GM18499 (cell line): ENCODE data around the gene ADORA1.

Experiments
- ATAC-seq: cut with Tn5 transposase; IDR thresholded peaks from one replicate; pipeline ENCODE4 v1.9.1; 2021; ENCODE audit warnings: moderate number of reproducible peaks; ENCODE audit not compliant: insufficient read depth, unreplicated experiment

Gene ADORA1

GRCh38 chr1:203127666-203128430, at the start of gene ADORA1:
TSS of gene ADORA1 (plus strand) at chr1:203127726. CDS start at chr1:203128842, 1,116 bp downstream.
- ATAC-seq = no peak

GRCh38 chr1:203077956-203078355, 49.6 kb upstream of the ADORA1 start:
- ATAC-seq = no peak

DNA sequence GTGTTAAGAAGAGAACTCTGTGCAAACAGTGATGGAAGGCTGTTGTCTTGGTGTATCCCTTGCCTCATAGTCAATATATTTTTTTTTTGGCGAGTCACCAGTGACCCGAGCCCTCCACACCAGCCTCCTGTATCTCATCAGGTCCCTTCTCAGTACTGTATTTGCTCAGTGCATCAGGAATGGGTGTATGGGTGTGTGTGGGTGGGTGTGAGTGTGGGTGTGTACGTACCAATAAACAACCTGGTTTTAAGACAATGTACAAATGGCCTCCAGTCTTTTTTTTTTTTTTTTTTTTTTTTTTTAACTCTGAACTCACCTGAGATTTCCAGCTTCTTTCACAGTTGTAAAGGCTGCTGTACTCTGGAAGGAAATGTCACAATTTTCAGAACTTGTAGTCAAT, 49.0 kb upstream of the ADORA1 start:
- ATAC-seq = no peak

- ATAC-seq = no peak
These were observed 47.1 kb upstream of the ADORA1 start for GRCh38 chr1:203080456-203080855.

DNA sequence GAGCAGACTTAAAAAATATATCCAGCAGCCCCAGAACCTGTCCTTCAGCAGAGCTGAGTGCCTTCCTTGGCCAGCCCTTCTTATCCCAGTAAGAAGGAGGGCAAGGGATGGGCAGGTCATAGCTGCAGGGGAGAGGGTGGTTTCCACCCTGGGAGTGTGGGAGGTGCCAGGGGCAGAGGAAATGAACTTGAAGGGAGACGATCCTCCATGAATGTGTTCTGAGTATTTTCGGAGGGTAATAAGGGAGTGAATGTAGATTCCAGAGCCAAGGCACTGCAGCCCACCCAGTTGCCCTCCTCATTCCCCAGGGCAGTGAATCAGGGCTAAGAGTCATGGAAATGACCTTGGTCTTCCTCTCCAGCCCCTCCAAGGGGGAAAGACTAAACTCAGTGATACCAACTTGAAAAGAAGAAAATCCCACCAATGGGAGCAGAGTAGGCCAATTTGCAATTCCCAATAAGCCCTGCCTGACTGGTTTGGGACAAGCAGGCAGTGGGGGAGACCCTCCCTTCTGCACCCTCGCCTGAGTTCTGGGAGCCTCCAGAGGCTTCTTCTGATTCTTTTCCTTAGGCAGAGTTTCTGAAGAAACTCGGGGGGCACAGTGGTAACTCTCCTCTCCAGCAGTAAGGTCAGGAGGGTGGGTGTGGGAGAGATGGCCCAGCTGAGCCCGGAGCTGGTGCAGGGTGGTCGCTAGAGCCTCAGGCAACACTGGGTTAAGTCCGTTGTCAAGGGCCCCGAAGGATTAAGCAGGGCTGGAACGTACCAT, 45.9 kb upstream of the ADORA1 start:
- no peak for ATAC-seq

GRCh38 chr1:203082231-203082505, 45.4 kb upstream of the ADORA1 start:
- no peak for ATAC-seq

DNA sequence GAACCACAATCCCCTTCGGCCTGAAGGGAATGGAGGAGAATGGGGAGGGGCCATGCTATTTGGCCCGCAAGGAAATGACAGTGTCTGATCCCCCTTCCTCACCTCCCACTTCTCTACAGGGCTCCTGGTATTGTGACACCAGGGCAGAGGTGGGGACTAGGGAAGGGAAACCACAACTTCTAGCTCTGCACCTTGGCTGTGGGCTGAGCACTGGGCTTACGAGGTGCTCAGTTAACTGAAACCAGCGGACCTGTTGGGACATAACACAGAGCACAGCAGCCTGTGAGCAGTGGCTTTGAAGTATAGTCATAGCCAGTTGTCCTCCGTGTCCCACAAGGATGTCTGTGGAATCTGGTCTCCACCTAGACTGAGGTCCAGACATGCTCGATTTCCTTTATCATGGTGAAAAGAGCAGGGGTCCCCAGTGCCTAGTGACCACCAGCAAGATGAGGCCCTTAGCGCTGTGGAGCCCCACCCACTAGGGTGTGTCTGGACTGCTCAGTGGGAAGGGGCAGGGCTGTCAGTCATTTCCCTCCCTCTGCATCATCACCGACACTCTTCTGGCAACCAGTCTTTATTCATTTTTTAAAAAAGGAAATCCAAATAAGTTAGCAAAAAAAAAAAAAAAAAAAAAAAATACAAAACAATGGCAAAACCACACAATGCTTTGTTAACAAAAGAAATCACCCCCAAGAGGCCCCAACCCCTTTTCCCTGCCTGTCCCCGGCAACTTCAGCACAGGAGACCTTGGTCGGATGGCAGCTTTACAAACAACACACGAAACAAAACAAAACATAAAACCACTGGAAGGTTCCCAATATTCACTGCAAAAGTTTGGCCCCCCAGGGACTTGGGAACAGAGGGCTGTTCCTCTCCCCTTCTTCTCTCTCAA, 44.7 kb upstream of the ADORA1 start:
- ATAC-seq = no peak

DNA sequence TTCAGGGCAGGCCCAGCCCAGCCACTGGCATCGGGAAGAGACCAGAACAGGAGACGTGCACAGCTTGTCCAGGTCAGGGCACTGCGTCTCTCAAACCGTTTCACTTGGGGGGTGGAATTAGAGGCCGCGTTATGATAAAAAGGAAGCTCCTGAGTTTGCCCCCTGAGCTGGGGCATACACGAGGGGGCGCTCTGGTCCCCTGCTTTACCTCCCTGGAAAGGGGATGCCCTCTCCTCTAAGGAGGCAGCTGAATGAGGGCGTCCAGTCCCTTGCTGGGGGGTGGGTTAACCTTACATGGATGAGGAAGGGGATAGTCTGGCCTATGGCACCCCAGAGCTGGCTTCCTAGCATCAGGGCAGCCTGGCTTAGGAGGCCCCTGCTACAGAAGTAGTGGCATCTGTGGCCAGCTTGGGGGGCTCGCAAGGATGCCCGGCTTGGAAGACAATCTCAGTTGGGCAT, 44.0 kb upstream of the ADORA1 start:
- no peak for ATAC-seq

GRCh38 chr1:203084588-203085527, 42.7 kb upstream of the ADORA1 start:
- ATAC-seq = no peak

DNA sequence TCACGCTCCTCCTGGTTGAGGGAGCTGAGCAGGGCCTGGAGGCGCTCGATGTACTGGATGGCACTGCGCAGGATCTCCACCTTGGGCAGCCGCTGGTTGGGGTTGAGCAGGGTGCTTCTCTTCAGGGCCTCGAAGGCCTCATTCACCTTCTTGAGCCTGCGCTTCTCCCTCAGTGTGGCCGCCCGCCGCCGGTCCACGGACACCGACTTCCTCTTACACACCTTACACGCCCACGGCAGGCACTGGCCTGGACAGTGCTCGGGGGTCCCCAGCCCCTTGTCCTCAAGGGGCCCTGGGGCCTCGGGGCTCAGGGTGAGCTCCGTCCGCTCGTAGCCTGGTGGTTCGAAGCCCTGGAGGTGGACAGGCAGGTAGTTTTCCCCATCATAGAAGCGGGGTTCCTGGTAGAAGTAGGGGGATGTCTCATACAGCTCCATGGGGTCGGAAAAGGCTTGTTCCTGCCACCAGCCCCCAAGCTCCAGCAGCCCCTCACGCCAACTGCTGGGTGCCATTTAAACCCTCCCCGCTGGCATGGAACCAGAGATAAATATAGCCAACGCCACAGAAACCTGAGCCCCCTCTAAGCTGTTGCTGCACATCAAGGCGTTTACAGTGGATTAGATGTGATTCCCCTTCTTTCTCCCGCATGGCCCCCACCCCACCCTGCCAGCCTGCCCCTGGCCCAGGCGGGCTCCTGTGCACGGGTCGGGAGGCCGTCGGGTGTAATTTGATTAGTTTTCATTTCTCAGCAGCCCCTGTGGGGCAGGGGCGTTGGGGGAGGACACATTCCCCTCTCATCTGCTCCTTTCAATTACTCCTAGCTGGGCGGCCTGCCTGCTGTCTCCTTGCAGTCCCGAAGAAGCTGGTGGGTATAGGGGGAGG, 41.8 kb upstream of the ADORA1 start, which contains the start of gene MYOG:
TSS of gene MYOG (minus strand) at position 485 of the 879 bp plus-strand sequence. CDS start at position 434, 51 bp downstream.
- ATAC-seq = no peak

- ATAC-seq = no peak
These were observed 40.3 kb upstream of the ADORA1 start for GRCh38 chr1:203086992-203087763.

- ATAC-seq = no peak
These were observed 39.1 kb upstream of the ADORA1 start for GRCh38 chr1:203088441-203088840.

GRCh38 chr1:203089001-203089650, 38.4 kb upstream of the ADORA1 start:
- no peak for ATAC-seq

DNA sequence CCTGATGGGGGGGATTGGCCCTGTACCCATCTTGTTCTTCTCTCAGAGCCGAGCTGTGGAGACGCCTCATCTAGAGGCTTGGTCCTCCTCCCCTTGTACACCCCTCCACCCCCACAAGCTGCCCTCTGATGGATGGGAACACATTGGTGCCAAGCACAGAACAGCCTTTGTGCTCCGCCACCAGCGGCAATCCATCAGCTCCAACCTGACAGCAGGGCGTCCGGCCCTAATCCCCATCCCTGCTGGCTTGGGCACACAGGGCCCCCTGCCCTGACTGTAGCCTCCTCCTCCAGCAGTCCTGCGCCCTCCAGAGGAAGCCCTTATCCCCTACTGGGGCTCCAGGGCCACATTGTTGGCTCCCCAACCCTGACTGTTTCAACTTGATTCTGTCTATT, 37.9 kb upstream of the ADORA1 start:
- no peak for ATAC-seq

DNA sequence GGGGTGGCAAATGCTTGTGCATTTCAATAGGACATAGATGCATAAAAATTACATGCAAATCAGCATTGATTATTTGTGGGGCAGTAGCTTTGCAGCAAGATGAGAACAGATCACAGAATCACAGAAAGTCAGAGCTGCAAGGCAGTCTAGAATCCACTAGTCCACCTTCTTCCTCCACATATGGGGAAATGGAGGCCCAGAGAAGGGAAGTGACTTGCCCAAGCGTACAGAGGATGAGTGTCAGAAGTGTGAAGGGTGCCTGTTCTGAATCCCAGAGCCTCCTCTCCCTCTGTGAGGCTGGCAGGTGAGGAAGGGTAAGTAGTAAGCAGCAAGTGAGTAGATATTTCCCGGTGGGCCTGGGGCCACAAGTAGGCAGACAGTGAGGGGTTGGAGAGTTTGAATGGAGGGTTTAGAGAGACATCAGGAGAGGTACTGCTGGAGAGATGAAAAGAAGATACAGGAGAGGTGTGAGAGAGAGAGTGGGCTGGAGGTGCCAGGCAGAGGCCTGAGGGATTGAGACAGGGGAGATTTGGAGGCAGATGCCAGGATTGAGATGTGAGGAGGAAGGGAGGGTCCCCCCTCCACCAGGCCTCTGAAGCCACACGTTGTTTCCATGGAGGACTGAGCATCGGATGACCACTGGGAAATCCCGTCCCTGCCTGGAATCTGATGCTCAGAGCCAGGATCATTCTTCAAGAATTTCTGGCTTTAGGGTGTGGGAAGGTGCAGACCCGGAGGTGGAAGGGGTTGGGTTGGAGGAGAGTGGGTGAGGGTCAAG, 36.9 kb upstream of the ADORA1 start:
- no peak for ATAC-seq

DNA sequence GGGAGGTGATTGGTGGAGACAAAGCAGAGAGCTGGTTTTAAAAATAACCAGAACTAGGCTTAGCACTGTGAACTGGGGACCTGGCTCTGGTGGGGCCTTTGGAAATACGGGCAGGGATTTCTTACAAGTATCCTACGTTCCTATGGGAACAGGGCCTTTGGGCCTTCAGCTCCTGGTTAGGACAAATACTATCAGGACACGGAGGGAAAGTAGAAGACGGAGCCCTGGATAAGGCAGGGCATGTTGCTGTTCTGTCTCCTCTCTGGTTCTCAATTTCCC, 36.4 kb upstream of the ADORA1 start:
- ATAC-seq = no peak

GRCh38 chr1:203091761-203092330, 35.7 kb upstream of the ADORA1 start:
- ATAC-seq = no peak
